Nucleus accumbens (tissue), 56 donors: ENCODE results near the gene PDYN.
A peak's percentile ranks its signal among the peaks of the same experiment; 100 is the strongest.
"Not testable (repeated sequence)": the region's sequence is repeated elsewhere in the genome, so short reads cannot be mapped to it uniquely, and the experiment has no call there.

Experiments
- DNase-seq, 56 donors: peaks; one replicate each; lab custom pipeline; 2025; lab: John Stamatoyannopoulos, UW

PDYN gene

DNA sequence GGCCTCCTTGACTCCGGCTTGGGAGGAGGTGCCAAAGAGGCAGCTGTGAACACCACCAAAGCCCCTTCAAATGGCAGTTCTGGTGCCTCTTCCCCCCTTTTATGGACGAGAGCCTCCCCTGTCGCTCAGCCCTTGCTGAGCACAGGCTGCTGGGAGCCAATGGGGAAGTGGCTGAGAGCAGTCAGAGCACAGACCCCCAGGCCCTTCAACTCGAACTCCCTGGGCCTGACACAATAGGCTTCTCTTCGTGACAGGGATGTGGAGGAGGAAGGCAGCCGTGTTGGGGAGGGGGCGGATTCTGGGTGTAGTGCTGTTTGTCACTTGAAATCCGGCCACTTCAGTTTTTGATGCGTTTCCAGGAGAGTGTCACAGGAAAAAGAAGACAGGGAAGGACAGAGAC is at the start of gene PDYN:
TSS of gene PDYN (minus strand) at position 73 of the 400 bp plus-strand sequence. CDS start 10,974 bp downstream, outside the sequence.
- DNase-seq, result peak in 10 of 56 donors; percentile 3 to 47 (median 22)

DNA sequence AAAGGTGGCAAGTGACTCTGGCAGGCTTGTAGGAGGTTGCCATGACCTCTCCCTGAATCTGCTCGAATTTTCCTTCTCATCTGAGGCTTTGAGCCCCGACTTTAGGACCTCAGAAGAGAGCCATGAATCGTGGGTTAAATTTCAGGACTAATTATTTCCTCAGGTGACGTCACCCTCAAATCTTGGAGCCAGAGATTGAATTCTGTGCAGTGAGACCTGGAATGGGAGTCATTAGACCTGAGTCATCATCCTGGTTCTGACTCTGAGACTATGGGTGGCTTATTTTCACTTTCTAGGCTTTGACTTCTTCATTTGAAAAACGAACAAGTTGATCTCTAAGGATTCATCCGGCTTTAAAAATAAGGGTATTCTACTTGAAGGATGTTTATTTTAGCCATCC is 48.5 kb upstream of the PDYN start:
- peak in 4 of 56 donors; percentile 5 to 12 (median 10) for DNase-seq

DNA sequence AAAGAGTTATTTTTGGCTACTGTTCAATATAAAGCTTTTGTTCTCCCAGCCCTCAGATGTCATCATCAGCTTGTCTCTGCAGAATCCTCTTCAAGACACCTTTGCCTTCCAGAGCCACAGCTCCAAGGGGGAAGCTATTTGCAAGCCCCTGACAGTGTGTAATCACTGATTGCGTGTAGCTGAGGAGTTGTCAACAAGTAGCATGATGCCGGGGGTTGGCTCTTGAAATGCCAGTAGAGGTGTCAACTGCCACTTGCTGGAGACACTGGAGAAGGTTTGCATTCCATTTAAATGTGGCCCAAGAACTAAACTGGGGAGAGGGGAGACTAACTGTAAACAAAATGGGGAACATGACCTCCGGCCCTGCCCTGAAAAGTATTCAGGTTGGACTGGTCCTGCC is 44.3 kb upstream of the PDYN start:
- no peak for DNase-seq

DNA sequence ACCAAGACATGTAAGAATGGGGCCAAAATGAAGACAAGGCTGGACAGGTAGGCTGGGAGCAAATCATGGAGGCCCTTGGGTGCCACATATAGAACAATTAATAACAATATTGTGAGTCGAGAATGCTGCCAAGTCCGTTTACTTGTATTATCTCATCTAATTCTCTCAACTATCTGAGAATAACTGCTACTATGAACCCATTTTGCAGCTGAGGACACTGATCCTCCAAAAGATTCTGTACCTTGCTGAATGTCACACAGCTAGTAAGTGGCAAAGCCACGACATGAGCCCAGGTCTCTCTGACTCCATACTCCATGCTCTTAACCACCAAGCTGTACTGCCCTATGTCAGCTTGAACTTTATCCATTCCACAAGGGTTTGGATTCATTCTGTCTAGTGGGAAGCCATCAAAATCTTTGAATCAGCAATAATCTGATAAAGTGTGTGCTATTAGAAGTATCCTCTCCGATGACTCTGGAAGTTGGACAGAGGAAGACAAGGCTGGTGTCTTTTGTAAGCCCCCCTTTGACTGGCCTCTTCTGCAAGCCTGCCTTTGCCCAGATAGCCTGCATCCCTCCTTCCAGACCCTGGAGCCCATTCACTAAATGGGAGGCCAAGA is 43.5 kb upstream of the PDYN start:
- DNase-seq, result no peak

DNA sequence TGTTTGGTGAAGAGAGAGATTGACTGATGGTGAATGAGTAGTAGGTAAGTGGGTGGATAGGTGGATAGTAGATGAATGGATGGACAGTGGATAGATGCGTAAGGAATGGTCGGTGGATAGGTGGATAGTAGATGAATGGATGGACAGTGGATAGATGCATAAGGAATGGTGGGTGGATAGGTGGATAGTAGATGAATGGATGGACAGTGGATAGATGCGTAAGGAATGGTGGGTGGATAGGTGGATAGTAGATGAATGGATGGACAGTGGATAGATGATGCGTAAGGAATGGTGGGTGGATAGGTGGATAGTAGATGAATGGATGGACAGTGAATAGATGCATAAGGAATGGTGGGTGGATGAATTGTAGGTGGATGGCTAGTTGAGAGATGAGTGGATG is 42.5 kb upstream of the PDYN start:
- DNase-seq, result not testable (repeated sequence)

DNA sequence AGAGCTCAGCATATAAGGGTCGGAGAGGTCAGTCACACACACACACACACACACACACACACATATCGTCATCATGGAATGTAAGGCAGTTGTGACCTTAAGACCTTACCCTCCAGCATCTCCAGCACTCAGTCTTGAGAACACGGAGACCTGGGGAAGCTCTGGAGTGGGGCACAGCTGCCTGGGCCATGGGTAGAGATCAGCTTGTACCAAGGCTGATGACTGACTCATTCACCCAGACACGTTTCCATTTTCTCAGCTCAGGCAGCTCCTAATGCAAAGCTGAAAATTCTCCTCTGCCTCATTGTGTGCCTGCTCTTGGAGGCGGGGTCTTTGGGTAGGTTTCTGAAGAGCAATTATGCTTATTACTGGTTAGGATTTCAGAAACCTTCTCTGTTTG is 38.3 kb upstream of the PDYN start:
- peak in 29 of 56 donors; percentile 6 to 72 (median 28) for DNase-seq

DNA sequence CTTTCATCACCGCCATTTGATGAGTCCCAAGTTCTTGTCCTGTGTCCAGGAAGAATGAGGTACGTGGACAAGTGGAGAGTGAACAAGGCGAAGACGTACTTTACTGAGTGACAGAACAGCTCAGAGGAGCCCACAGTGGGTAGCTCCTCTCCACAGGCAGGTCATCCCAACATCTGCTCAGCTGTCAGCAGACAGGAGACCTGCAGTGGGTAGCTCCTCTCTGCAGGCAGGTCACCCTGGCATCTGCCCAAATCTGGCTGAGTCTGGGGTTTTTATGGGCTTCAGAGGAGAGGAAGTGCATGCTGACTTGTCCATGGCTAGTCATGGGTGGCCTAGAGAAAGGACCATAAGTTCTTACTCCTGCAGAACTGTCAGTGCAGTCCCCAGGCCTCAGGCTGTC is 32.7 kb upstream of the PDYN start:
- DNase-seq, result no peak

DNA sequence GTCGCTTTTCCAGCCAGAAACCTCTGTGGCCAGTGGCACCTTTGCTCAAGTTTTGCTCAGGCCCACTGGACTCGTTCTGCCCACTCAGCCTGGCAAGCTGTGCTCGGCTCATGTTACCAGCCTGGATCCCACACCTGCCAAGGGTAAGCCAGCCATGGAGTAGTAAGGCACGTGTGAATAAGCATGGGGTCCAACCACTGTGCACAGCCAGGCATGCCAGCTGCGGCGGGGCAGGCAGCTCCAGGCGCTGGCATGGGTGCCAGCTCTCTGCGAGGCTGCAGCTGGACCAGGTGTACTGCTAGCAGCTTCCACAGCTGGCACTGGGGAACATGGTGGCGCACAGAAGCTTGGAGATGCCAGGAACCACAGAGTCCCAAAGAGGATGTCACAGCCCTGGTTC is 32.1 kb upstream of the PDYN start:
- no peak for DNase-seq

DNA sequence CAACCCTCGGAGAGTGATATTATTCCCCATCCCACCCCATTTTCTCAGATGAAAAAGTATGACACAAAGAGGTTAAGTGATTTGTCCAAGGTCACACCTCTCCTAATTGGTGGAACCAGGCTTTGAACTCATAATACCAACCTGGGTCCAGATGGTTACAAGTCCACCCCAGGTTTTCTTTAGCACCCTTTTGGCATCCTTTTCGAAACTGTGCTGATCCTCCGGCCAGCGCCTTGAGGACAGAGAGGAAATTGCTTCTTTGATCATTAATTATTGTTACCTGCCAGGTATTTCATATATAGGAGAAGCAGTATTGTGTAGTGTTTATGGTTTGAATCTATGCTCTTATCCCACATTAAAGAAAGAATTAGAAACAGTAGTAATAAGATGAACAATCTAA is 29.3 kb upstream of the PDYN start:
- DNase-seq, result no peak

DNA sequence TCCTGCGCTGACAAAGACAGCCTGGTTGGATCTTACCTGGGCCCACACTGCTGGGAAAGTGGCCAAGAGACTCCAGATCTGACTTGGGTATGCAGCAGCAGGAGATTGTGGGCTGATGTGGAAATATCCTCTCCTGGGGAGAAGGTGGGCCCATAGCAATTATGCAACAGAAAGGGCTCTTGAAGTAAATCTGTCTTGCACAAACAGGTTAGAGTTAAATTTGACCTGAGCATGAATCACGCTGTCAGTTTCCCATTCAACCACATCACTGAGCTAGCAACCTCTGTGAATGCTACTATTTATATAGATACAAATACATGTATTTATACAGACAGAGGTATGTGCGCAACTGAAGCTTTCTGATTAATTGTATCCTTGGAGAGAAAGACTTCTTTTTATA is 28.3 kb upstream of the PDYN start:
- peak in 1 of 56 donors; percentile 10 for DNase-seq

DNA sequence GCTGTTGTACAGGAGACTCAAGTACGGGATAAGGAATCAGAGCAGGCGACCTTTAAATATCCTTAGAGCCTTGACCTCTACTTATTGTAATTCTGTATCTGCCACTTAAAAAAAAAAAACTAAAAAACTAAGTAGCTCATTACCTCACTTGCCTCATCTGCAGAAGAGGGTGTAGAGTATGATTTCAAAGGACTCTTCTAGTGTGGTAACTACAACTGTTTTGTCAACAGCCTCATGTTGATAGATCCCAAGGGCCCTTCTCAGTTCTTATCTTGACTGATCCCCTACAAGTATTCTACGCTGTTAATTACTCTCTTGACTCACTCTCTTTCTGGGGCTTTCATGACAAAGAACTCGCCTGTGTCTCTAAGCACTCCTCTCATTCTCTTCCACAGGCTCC is 16.7 kb upstream of the PDYN start:
- DNase-seq, result no peak

DNA sequence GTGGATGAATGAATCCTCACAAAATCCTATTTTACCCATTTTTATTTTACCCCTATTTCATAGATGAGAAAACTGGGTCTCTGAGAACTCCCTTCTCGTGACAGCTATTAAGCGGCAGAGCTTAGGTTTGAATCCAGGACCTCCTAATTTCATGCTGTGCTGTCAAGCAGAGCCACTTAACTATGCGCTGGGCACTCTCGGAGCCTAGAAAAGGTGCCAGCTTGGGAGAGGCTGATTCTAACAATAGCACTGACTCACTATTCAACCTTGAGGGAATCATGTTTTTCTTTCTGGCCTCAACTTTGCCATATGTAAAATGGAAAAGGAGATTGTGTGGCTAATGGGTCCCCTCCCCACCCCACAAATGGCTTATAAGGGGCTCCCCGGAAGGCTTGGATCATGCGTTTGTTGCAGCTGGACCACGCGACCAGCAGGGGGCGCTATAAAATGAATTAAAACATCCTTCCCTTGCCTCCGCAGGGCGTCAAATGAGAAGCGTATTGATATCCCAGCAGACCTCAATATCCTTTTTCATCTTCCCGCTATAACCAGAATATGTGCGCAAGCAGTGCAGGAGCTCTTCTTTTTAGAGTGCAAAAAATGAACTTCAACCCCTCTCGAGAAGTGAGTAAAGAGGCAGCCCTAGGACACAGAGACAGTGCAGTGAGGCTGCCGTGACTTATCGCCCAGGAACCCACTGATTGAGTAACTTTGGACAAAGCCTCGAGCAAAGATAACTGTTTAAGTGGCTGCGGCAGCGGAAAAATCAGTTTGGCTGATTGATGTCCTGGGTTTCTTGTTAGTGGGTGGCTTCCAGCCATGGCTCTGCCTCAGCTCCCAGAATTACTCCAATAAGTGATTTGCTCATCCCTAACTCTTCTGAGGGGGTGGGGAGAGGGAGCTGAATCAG is 12.8 kb upstream of the PDYN start:
- DNase-seq, result peak in 5 of 56 donors; percentile 6 to 32 (median 10)

DNA sequence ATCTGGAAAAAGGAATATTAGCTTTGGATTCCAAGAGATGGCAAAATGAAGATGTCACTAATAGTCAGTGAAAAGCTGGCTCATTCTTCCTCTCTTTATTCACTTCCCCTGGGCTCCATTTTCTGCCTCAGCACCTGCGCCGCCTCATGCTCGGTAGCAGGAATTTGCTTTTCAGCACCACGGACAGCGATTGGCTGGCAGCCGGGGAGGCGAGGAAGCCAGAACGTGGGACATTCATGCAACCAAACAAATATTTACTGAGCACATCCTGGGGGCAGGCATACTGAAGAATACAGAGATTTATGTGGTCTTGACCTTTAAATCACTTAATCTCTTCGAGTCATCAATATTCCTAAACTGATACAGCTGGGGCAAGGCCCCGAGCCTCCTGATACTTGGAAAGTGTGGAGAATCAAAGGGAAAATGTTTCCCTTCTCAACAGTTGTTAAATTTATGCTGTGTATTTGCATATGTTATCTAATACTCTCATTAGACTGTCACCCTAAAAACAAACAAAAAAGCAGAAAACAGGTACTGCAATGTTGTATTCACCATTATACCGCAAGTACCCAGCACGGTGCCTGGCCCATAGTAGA is 12.1 kb upstream of the PDYN start:
- peak in 29 of 56 donors; percentile 1 to 74 (median 28) for DNase-seq

DNA sequence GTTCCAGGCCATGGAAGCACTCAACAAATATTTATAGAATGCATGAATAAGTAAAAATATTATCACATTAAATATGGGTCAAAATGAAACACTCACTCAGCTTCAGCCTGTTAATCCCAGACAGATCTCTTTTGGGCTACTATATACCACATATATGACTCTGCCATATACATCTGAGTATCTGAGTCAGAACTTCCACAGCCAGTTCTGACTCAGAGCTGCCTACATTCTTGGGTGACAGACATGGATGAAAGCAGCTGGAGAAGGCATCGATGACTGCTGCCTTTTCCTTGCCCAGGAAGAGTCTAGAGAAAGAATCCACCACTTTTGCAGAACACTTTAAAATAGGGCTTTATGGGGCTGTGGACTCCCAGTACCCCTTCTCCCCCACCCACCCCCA is 11.5 kb upstream of the PDYN start:
- DNase-seq, result peak in 1 of 56 donors; percentile 18

DNA sequence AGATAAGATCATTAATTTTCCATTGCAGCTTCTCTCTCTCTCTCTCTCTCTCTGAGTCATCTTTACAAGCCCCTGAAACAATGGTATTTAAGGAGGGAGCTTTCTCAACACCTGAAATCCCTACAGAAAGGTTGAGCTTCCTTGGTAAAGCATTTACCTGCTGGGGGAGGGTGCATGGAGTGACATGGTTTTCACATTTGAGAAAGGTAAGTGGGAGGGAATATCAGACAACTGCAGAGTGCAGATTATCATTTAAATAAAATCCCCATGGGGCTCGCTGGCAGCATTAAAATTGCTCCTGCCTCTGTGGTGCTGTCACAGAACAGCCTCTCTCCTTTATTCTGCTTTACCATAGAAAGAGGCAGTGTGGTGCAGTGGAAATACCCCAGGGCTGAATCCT is 10.3 kb upstream of the PDYN start:
- peak in 7 of 56 donors; percentile 13 to 56 (median 36) for DNase-seq

DNA sequence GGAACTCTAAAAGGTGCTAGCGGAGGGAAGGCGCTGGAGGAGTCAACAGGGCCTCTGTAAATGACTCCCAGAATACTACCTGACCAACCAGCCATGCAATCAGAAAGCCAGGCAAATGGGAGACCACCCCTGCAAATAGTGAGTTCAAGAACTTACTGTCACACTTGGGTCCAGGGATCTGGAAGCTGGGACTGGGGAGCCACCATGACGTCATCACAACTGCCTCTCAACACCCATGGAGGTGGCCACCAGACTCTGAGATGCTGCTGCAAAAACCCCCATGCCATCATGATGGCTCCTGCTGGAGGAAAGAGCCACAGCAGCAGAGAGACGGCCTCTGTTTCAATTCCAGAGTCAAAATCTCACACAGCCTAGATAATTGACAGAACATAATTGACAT is 8.5 kb upstream of the PDYN start:
- no peak for DNase-seq

DNA sequence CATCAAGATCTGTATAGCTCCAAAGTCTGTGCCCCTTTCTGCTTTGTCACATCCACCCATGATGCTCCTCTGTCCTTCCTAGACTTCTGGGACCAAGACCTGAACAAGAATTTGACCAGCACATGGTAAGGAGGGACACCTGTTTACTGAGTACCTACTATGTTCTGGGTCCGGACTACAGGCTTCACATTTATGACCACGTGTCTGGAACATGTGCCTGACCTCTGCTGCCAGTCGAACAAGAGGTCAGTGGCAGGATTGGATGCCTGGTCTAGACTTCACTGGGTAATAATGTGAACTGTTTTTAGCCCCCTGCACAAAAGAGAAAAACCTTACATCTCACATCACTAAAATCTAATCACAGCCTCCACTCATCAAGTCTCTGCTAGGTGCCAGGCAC is 7.3 kb upstream of the PDYN start:
- no peak for DNase-seq

DNA sequence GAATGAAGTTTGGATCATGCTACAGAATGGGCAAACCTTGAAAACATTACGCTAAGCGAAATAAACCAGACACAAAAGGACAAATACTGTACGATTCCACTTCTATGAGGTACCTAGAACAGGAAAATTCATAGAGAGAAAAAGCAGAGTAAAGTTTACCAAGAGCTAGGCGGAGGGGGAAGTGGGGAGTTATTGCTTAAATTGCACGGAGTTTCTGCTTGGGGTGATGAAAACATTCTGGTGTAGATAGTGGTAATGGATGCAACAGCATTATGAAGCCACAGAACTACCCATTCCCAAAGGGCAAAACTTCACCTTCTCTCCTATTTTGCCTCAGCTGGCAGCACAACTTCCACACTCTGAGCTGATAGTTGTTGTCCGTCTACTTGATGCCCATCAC is 6.4 kb upstream of the PDYN start:
- no peak for DNase-seq

DNA sequence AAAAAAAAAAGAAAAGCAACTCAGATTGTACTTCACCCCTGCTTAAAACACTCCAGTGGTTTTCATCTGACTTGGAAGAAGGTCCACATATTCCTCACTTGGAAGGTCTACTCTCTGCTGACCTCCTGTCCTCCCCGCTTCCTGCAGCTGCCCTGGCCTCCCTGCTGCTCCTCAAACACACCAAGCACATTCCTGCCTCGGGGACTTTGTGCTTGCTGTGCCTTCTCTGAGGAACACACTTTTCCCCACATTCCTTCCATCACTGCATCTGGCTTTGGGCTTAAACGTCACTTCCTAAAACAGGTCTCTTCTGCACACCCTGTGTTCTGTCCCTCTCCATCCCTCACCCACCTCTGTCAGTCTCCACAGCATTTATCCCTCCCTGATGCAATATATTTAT is 4.9 kb upstream of the PDYN start:
- no peak for DNase-seq

DNA sequence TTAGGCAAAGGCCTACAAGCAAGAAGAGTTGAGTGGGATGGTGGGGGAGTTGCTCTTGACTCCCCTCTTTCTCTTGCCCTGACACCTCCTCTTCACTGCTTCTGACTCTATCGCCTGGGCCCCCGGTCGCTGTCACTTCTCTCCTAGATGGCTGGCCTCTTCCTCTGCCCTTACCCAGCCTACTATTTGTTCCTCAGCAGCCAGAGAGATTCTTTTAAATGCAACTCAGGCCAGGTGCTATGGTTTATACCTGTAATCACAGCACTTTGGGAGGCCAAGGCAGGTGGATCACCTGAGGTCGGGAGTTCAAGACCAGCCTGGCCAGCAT is 4.3 kb upstream of the PDYN start:
- no peak for DNase-seq

DNA sequence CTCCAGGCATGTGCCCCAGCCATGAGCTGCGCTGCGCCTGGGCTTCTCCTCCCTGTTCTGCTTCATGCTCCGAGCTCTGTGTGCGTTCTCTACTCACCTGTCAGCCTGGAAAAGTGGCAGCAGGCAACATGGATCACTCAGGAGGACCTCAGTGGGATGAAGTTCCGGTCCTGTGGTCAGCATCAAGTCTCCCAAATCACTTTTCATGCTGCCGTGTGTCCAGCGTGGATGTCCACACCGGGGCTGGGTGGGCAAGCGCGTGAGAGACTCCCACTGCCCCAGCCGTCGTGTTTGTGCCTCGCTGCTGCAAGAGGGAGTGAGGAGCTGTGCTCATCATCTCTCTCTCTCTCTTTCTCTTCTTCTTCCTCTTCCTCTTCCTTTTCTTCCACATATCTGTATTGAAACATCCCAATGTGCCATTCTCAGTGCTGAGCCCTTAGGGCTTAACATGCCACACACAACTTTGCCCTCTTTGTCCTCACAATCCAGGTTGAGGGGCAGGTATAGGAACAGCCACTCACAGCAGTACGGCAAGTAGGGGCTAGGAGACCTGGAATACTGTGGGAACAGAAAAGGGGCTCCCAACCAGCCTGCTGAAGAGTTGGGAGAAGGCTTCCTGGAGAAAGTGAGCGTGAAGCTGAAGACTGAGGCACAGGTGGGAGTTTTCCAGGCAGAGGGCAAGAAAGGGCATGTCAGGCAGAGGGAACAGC is 3.8 kb upstream of the PDYN start:
- DNase-seq, result no peak
